ENCODE data around the gene IQUB.
"Not testable (repeated sequence)": the region's sequence is repeated elsewhere in the genome, so short reads cannot be mapped to it uniquely, and the experiment has no call there.

IQUB gene

GRCh38 chr7:123557016-123557397 lies 22.6 kb upstream of the IQUB start:
- Mint-ChIP-seq H3K4me3 (no peak overlapping the region), H3K27ac (no peak overlapping the region), H3K9me3 (no peaks in the 10 kb centered on the region), H3K4me1 (peaks cover 10% of the 10 kb centered on the region), H3K27me3 (peaks cover 7% of the 10 kb centered on the region)
- no peak for ATAC-seq
- no peak for DNase-seq

GRCh38 chr7:123555484-123555883 lies 21.1 kb upstream of the IQUB start:
- Mint-ChIP-seq H3K9me3 (no peaks in the 10 kb centered on the region), H3K27ac (no peak overlapping the region), H3K4me1 (peaks cover 10% of the 10 kb centered on the region), H3K4me3 (no peak overlapping the region), H3K27me3 (no peaks in the 10 kb centered on the region)
- ATAC-seq (no peak), DNase-seq (no peak)

- DNase-seq (no peak), ATAC-seq (no peak)
- peaks cover 24% of the 10 kb centered on the region for H3K4me1 Mint-ChIP-seq
- H3K4me3 Mint-ChIP-seq, result no peak overlapping the region
- H3K27me3 Mint-ChIP-seq, result no peaks in the 10 kb centered on the region
- no peaks in the 10 kb centered on the region for H3K9me3 Mint-ChIP-seq
- no peak overlapping the region for H3K27ac Mint-ChIP-seq
These were observed 18.8 kb upstream of the IQUB start for GRCh38 chr7:123553159-123553558.

- DNase-seq (no peak), ATAC-seq (no peak)
- H3K4me3 Mint-ChIP-seq, result no peak overlapping the region
- peaks cover 26% of the 10 kb centered on the region for H3K4me1 Mint-ChIP-seq
- no peak overlapping the region for H3K27ac Mint-ChIP-seq
- no peaks in the 10 kb centered on the region for H3K27me3 Mint-ChIP-seq
- H3K9me3 Mint-ChIP-seq, result no peaks in the 10 kb centered on the region
These were observed 18.2 kb upstream of the IQUB start for GRCh38 chr7:123552641-123553040.

GRCh38 chr7:123552134-123552533 lies 17.7 kb upstream of the IQUB start:
- DNase-seq, H3K27ac Mint-ChIP-seq, H3K9me3 Mint-ChIP-seq, ATAC-seq, H3K4me3 Mint-ChIP-seq, H3K27me3 Mint-ChIP-seq: not testable (repeated sequence)
- peaks cover 30% of the 10 kb centered on the region for H3K4me1 Mint-ChIP-seq

GRCh38 chr7:123548406-123548805 lies 14.0 kb upstream of the IQUB start:
- H3K4me1 Mint-ChIP-seq, result peaks cover 36% of the 10 kb centered on the region
- DNase-seq (no peak), ATAC-seq (no peak)
- H3K4me3 Mint-ChIP-seq, result no peak overlapping the region
- no peak overlapping the region for H3K27ac Mint-ChIP-seq
- H3K27me3 Mint-ChIP-seq, result no peaks in the 10 kb centered on the region
- no peaks in the 10 kb centered on the region for H3K9me3 Mint-ChIP-seq

- ATAC-seq (no peak), DNase-seq (no peak)
- no peak overlapping the region for H3K27ac Mint-ChIP-seq
- no peaks in the 10 kb centered on the region for H3K9me3 Mint-ChIP-seq
- no peak overlapping the region for H3K4me3 Mint-ChIP-seq
- peaks cover 20% of the 10 kb centered on the region for H3K4me1 Mint-ChIP-seq
- no peaks in the 10 kb centered on the region for H3K27me3 Mint-ChIP-seq
These were observed 5.5 kb upstream of the IQUB start for GRCh38 chr7:123539871-123540270.

- ATAC-seq, result no peak
- no peak for DNase-seq
- Mint-ChIP-seq H3K27ac (no peak overlapping the region), H3K4me1 (peaks cover 25% of the 10 kb centered on the region), H3K9me3 (no peaks in the 10 kb centered on the region), H3K4me3 (no peak overlapping the region), H3K27me3 (peaks cover 6% of the 10 kb centered on the region)
These were observed 4.5 kb upstream of the IQUB start for GRCh38 chr7:123538897-123539296.

- H3K4me3 Mint-ChIP-seq, result no peak overlapping the region
- peaks cover 12% of the 10 kb centered on the region for H3K27me3 Mint-ChIP-seq
- peaks cover 32% of the 10 kb centered on the region for H3K4me1 Mint-ChIP-seq
- no peak for ATAC-seq
- DNase-seq, result no peak
- no peak overlapping the region for H3K27ac Mint-ChIP-seq
- H3K9me3 Mint-ChIP-seq, result no peaks in the 10 kb centered on the region
These were observed 3.9 kb upstream of the IQUB start for GRCh38 chr7:123538189-123538714.

- no peak for ATAC-seq
- Mint-ChIP-seq H3K4me3 (no peak overlapping the region), H3K4me1 (peaks cover 35% of the 10 kb centered on the region), H3K9me3 (no peaks in the 10 kb centered on the region), H3K27me3 (peaks cover 21% of the 10 kb centered on the region), H3K27ac (no peak overlapping the region)
- DNase-seq, result no peak
These were observed 2.7 kb upstream of the IQUB start for GRCh38 chr7:123537026-123537642.

GRCh38 chr7:123535517-123535916 lies 1.1 kb upstream of the IQUB start:
- Mint-ChIP-seq H3K27ac (no peak overlapping the region), H3K27me3 (peaks cover 24% of the 10 kb centered on the region), H3K4me1 (peaks cover 35% of the 10 kb centered on the region), H3K9me3 (no peaks in the 10 kb centered on the region), H3K4me3 (peak overlapping the region; percentile 52 to 93)
- no peak for ATAC-seq
- DNase-seq, result no peak

- Mint-ChIP-seq H3K4me3 (peak overlapping the region; percentile 86 to 93), H3K4me1 (peaks cover 30% of the 10 kb centered on the region), H3K27me3 (peaks cover 24% of the 10 kb centered on the region), H3K9me3 (no peaks in the 10 kb centered on the region), H3K27ac (no peak overlapping the region)
- ATAC-seq, result peak; percentile 56
- no peak for DNase-seq
These were observed 439 bp downstream of the IQUB start for GRCh38 chr7:123533929-123534382.

- Mint-ChIP-seq H3K4me1 (peaks cover 29% of the 10 kb centered on the region), H3K9me3 (no peaks in the 10 kb centered on the region), H3K4me3 (peak overlapping the region; percentile 86 to 93), H3K27ac (no peak overlapping the region), H3K27me3 (peaks cover 24% of the 10 kb centered on the region)
- ATAC-seq, result no peak
- DNase-seq, result no peak
These were observed 860 bp downstream of the IQUB start for GRCh38 chr7:123533553-123533917.

- not testable (repeated sequence) for H3K27ac Mint-ChIP-seq, H3K9me3 Mint-ChIP-seq
- ATAC-seq, result peak; percentile 44
- DNase-seq, result peak; percentile 55
- Mint-ChIP-seq H3K4me3 (peak overlapping the region; percentile 36 to 61), H3K27me3 (peaks cover 24% of the 10 kb centered on the region), H3K4me1 (peaks cover 23% of the 10 kb centered on the region)
These were observed 1.4 kb downstream of the IQUB start for GRCh38 chr7:123532788-123533552.

GRCh38 chr7:123532343-123532742 lies 2.1 kb downstream of the IQUB start:
- Mint-ChIP-seq H3K27me3 (peaks cover 24% of the 10 kb centered on the region), H3K4me3 (peak overlapping the region; percentile 52 to 76), H3K4me1 (peaks cover 23% of the 10 kb centered on the region)
- DNase-seq, H3K9me3 Mint-ChIP-seq, ATAC-seq, H3K27ac Mint-ChIP-seq: not testable (repeated sequence)

- H3K9me3 Mint-ChIP-seq, DNase-seq, H3K4me3 Mint-ChIP-seq, ATAC-seq, H3K27ac Mint-ChIP-seq: not testable (repeated sequence)
- peaks cover 16% of the 10 kb centered on the region for H3K4me1 Mint-ChIP-seq
- peaks cover 24% of the 10 kb centered on the region for H3K27me3 Mint-ChIP-seq
These were observed 4.3 kb downstream of the IQUB start for GRCh38 chr7:123530035-123530591.
